ENCODE results near the gene PLCD3.

- TF ChIP-seq CTCF (IDR thresholded peaks at IDR 0.05) = no peak
- TF ChIP-seq POLR2AphosphoS5 (IDR thresholded peaks at IDR 0.05) = no peak
These were observed 40.4 kb upstream of the PLCD3 start for GRCh38 chr17:45172541-45173286.
